HG03060 (cell line): ENCODE data around the gene AGER.
"Not testable (repeated sequence)": the region's sequence is repeated elsewhere in the genome, so short reads cannot be mapped to it uniquely, and the experiment has no call there.

Source experiments
- ATAC-seq: cut with Tn5 transposase; IDR thresholded peaks from one replicate; pipeline ENCODE4 v1.9.1; 2021; ENCODE audit warnings: low read depth, moderate number of reproducible peaks; ENCODE audit not compliant: unreplicated experiment

The AGER gene

GRCh38 chr6:32184084-32184640 lies at the start of gene AGER:
AGER (minus strand) TSS chr6:32184253; CDS start chr6:32184222, 31 bp downstream.
- ATAC-seq, result no peak

- ATAC-seq, result no peak
These were observed 42.4 kb upstream of the AGER start for GRCh38 chr6:32226434-32226833.

GRCh38 chr6:32224696-32225095 lies 40.6 kb upstream of the AGER start:
- ATAC-seq, result no peak

GRCh38 chr6:32223258-32224235 lies 39.5 kb upstream of the AGER start, which contains the start of gene NOTCH4:
NOTCH4 (minus strand) TSS chr6:32224067; CDS start chr6:32223928, 139 bp downstream.
- ATAC-seq, result no peak

- no peak for ATAC-seq
These were observed 38.5 kb upstream of the AGER start for GRCh38 chr6:32222333-32223230.

GRCh38 chr6:32220021-32220420 lies 36.0 kb upstream of the AGER start:
- ATAC-seq, result no peak

- ATAC-seq, result no peak
These were observed 34.1 kb upstream of the AGER start for GRCh38 chr6:32218167-32218566.

GRCh38 chr6:32216998-32217397 lies 32.9 kb upstream of the AGER start:
- ATAC-seq, result no peak

GRCh38 chr6:32216285-32216684 lies 32.2 kb upstream of the AGER start:
- ATAC-seq, result no peak

GRCh38 chr6:32215617-32216016 lies 31.6 kb upstream of the AGER start:
- no peak for ATAC-seq

- ATAC-seq, result no peak
These were observed 30.1 kb upstream of the AGER start for GRCh38 chr6:32214126-32214525.

- ATAC-seq, result no peak
These were observed 29.6 kb upstream of the AGER start for GRCh38 chr6:32213649-32214048.

- no peak for ATAC-seq
These were observed 28.2 kb upstream of the AGER start for GRCh38 chr6:32212076-32212760.

- not testable (repeated sequence) for ATAC-seq
These were observed 27.4 kb upstream of the AGER start for GRCh38 chr6:32211432-32211831.

- no peak for ATAC-seq
These were observed 26.1 kb upstream of the AGER start for GRCh38 chr6:32210191-32210601.

- no peak for ATAC-seq
These were observed 24.9 kb upstream of the AGER start for GRCh38 chr6:32208996-32209395.

- ATAC-seq, result no peak
These were observed 20.2 kb upstream of the AGER start for GRCh38 chr6:32204268-32204715.

GRCh38 chr6:32203426-32204267 lies 19.6 kb upstream of the AGER start:
- no peak for ATAC-seq

GRCh38 chr6:32202186-32202585 lies 18.1 kb upstream of the AGER start:
- no peak for ATAC-seq
